IMR-90 (cell line): ENCODE results near the gene COMMD1. TPM values are rescaled to one million over a fixed set of nuclear protein-coding genes. Genes with fewer than 3 reads are reported as not detected.

Experiments
- ATAC-seq: fragments of 200-7000 bp; cut with Tn5 transposase; 2 replicates; pipeline ENCODE4 v1.9.1; 2020; ENCODE audit warnings: low read depth, mild to moderate bottlenecking, moderate library complexity
- BruUV-seq: library from RNA; stranded (reverse); fragments of 400-500 nt; replicated peaks from 2 replicates; lab custom pipeline; 2021; lab: Mats Ljungman, UMichigan
- CTCF ChIA-PET: fragments of 300-600 bp; formaldehyde crosslinking; extraction: SDS; loops from one replicate; lab custom pipeline; 2021; ENCODE audit warnings: antibody characterized with exemption; lab: Yijun Ruan, JAX
- POLR2A ChIA-PET: fragments of 300-600 bp; sonication (Branson Sonifier 250); formaldehyde crosslinking; loops from one replicate; lab custom pipeline; 2022; ENCODE audit warnings: antibody characterized with exemption; ENCODE audit not compliant: unreplicated experiment; lab: Charles Lee
- DNase-seq: peaks from one replicate; pipeline ENCODE4 v3.0.0; 2013
- H2AFZ ChIP-seq: replicated peaks from 2 replicates; pipeline ENCODE3; 2013; ENCODE audit warnings: low read length, mild to moderate bottlenecking; ENCODE audit not compliant: poor library complexity
- H2AK5ac ChIP-seq: 2 replicates; pipeline ENCODE4 v1.6.1; 2013; ENCODE audit warnings: low read depth, low read length, inconsistent platforms
- H2AK9ac ChIP-seq: replicated peaks from 2 replicates; pipeline ENCODE3; 2013; ENCODE audit warnings: mild to moderate bottlenecking, low read depth, low read length, moderate library complexity; ENCODE audit not compliant: poor library complexity
- H2BK120ac ChIP-seq: 2 replicates; pipeline ENCODE4 v1.6.1; 2013; ENCODE audit warnings: low read depth, low read length, inconsistent platforms
- H2BK15ac ChIP-seq: 3 replicates; pipeline ENCODE4 v1.6.1; 2013; ENCODE audit warnings: low read depth, low read length, inconsistent platforms
- H2BK20ac ChIP-seq: 2 replicates; pipeline ENCODE4 v1.6.1; 2013; ENCODE audit warnings: low read depth, mild to moderate bottlenecking, inconsistent platforms, low read length, moderate library complexity
- H2BK5ac ChIP-seq: 2 replicates; pipeline ENCODE4 v1.6.1; 2013; ENCODE audit warnings: mild to moderate bottlenecking, low read depth, low read length, inconsistent platforms; ENCODE audit not compliant: poor library complexity, severe bottlenecking
- H3K14ac ChIP-seq: replicated peaks from 2 replicates; pipeline ENCODE4 v1.6.1; 2013; ENCODE audit warnings: low read depth, low read length, inconsistent platforms
- H3K18ac ChIP-seq: 2 replicates; pipeline ENCODE4 v1.6.1; 2013; ENCODE audit warnings: low read depth, low read length, control low read depth
- H3K23ac ChIP-seq: 2 replicates; pipeline ENCODE4 v1.6.1; 2013; ENCODE audit warnings: low read depth, low read length, inconsistent platforms
- H3K27ac ChIP-seq: 2 replicates; pipeline ENCODE4 v1.5.1; 2013; ENCODE audit warnings: mild to moderate bottlenecking, control low read depth, low read length; ENCODE audit not compliant: insufficient read depth
- H3K27me3 ChIP-seq: 2 replicates; pipeline ENCODE4 v1.6.1; 2013; ENCODE audit warnings: low read length; ENCODE audit not compliant: control insufficient read depth, insufficient read depth
- H3K36me3 ChIP-seq: 2 replicates; pipeline ENCODE4 v1.6.1; 2013; ENCODE audit warnings: low read length, mixed read lengths; ENCODE audit not compliant: control insufficient read depth, insufficient read depth
- H3K4ac ChIP-seq: 2 replicates; pipeline ENCODE4 v1.6.1; 2013; ENCODE audit warnings: low read depth, low read length, inconsistent platforms
- H3K4me1 ChIP-seq: 2 replicates; pipeline ENCODE4 v1.6.1; 2013; ENCODE audit warnings: low read length, mixed read lengths; ENCODE audit not compliant: control insufficient read depth, insufficient read depth
- H3K4me2 ChIP-seq: 2 replicates; pipeline ENCODE4 v1.6.1; 2013; ENCODE audit warnings: low read depth, mild to moderate bottlenecking, control low read depth, low read length, moderate library complexity
- H3K4me3 ChIP-seq: 2 replicates; pipeline ENCODE4 v1.5.1; 2013; ENCODE audit warnings: low read depth, mild to moderate bottlenecking, control low read depth, low read length, moderate library complexity; ENCODE audit not compliant: insufficient read depth
- H3K56ac ChIP-seq: 2 replicates; pipeline ENCODE4 v1.6.1; 2013; ENCODE audit warnings: low read length, inconsistent platforms; ENCODE audit not compliant: insufficient read depth; ENCODE audit errors: extremely low read depth
- H3K79me1 ChIP-seq, 2 experiments: 2 replicates each; pipeline ENCODE4 v1.6.1; 2013; ENCODE audit warnings: low read length in 2 of 2, inconsistent platforms in 1 of 2, low read depth in 1 of 2
- H3K9ac ChIP-seq: 2 replicates; pipeline ENCODE4 v1.6.1; 2013; ENCODE audit warnings: low read depth, low read length, control low read depth
- H3K9me1 ChIP-seq: 2 replicates; pipeline ENCODE4 v1.6.1; 2013; ENCODE audit warnings: low read length, inconsistent platforms; ENCODE audit not compliant: insufficient read depth
- H3K9me3 ChIP-seq: 2 replicates; pipeline ENCODE4 v1.6.1; 2013; ENCODE audit warnings: low read length; ENCODE audit not compliant: control insufficient read depth, insufficient read depth
- H4K20me1 ChIP-seq: 2 replicates; pipeline ENCODE4 v1.6.1; 2013; ENCODE audit warnings: low read length, inconsistent platforms; ENCODE audit not compliant: insufficient read depth
- H4K5ac ChIP-seq: 2 replicates; pipeline ENCODE4 v1.6.1; 2013; ENCODE audit warnings: mild to moderate bottlenecking, low read depth, low read length, control low read depth
- H4K8ac ChIP-seq, 2 experiments: 2 replicates each; pipeline ENCODE4 v1.6.1; 2013; ENCODE audit warnings: low read depth in 2 of 2, low read length in 2 of 2, control low read depth in 1 of 2, inconsistent platforms in 1 of 2
- H4K91ac ChIP-seq: 2 replicates; pipeline ENCODE4 v1.6.1; 2013; ENCODE audit warnings: low read depth, low read length, inconsistent platforms; ENCODE audit not compliant: insufficient read depth
- BHLHE40 ChIP-seq: fragments of 150-350 bp; IDR thresholded peaks from 2 replicates; pipeline ENCODE4 v1.6.1; 2016; ENCODE audit warnings: mild to moderate bottlenecking, low read depth, low read length
- CEBPB ChIP-seq: IDR thresholded peaks from 2 replicates; pipeline ENCODE4 v1.6.1; 2012; ENCODE audit warnings: low read depth, low read length, improper control_type of control experiment
- CHD1 ChIP-seq: IDR thresholded peaks from 2 replicates; pipeline ENCODE4 v1.6.1; 2012; ENCODE audit warnings: low read depth, low read length, improper control_type of control experiment
- FOS ChIP-seq: fragments of 150-350 bp; IDR thresholded peaks from 2 replicates; pipeline ENCODE4 v1.6.1; 2016; ENCODE audit warnings: low read depth, low read length
- MAFK ChIP-seq: IDR thresholded peaks from 2 replicates; pipeline ENCODE4 v1.6.1; 2012; ENCODE audit warnings: low read depth, low read length, improper control_type of control experiment
- MAZ ChIP-seq: IDR thresholded peaks from 2 replicates; pipeline ENCODE4 v1.6.1; 2012; ENCODE audit warnings: low read depth, mild to moderate bottlenecking, low read length, improper control_type of control experiment, moderate library complexity, borderline replicate concordance
- MXI1 ChIP-seq: IDR thresholded peaks from 2 replicates; pipeline ENCODE4 v1.6.1; 2012; ENCODE audit warnings: low read depth, mild to moderate bottlenecking, low read length, moderate library complexity, borderline replicate concordance
- NFE2L2 ChIP-seq: fragments of 150-350 bp; IDR thresholded peaks from 2 replicates; pipeline ENCODE4 v1.6.1; 2016; ENCODE audit warnings: low read depth, mild to moderate bottlenecking, low read length
- POLR2A ChIP-seq: IDR thresholded peaks from 2 replicates; pipeline ENCODE4 v1.6.1; 2012; ENCODE audit warnings: mild to moderate bottlenecking, low read depth, low read length
- RAD21 ChIP-seq: IDR thresholded peaks from 2 replicates; pipeline ENCODE4 v1.6.1; 2012; ENCODE audit warnings: low read length, improper control_type of control experiment
- RCOR1 ChIP-seq: IDR thresholded peaks from 2 replicates; pipeline ENCODE4 v1.6.1; 2012; ENCODE audit warnings: mild to moderate bottlenecking, low read length, improper control_type of control experiment; ENCODE audit not compliant: insufficient replicate concordance
- RFX5 ChIP-seq: IDR thresholded peaks from 2 replicates; pipeline ENCODE4 v1.8.0; 2012; ENCODE audit warnings: low read depth, mild to moderate bottlenecking, low read length, moderate library complexity
- SMC3 ChIP-seq: fragments of 150-350 bp; IDR thresholded peaks from 2 replicates; pipeline ENCODE4 v1.6.1; 2016; ENCODE audit warnings: low read depth, mild to moderate bottlenecking, antibody characterized with exemption, low read length, moderate library complexity
- dilution Hi-C: fragments of 300-500 bp; cut with HindIII; formaldehyde crosslinking; loops from one replicate; pipeline ENCODE4 v1.14.3; 2018; ENCODE audit warnings: low sequenced_read_pairs; ENCODE audit not compliant: unreplicated experiment
- in situ Hi-C: fragments of 300-500 bp; cut with MboI; formaldehyde crosslinking; loops from 3 replicates; pipeline ENCODE4 v1.14.3; 2019; ENCODE audit warnings: low sequenced_read_pairs, inconsistent platforms, mixed read lengths
- intact Hi-C: fragments of 100-400 bp; cut with micrococcal nuclease; formaldehyde crosslinking; loops from 2 replicates; pipeline ENCODE4 v1.10.0; 2022
- polyA plus RNA-seq, 3 experiments: library from polyadenylated mRNA; depleted of rRNA; stranded (reverse); fragments of >200 nt; gene quantifications; 2 replicates each; pipeline ENCODE4 v1.2.3, GENCODE V29; 2012; ENCODE audit warnings: low replicate concordance in 1 of 3
- total RNA-seq: library from RNA; depleted of rRNA; stranded (reverse); fragments of >200 nt; gene quantifications from 2 replicates; pipeline ENCODE4 v1.2.3, GENCODE V29; 2012
- TF ChIP-seq, protein P1 (sequence below): fragments of 150-350 bp; IDR thresholded peaks from 2 replicates; pipeline ENCODE4 v1.6.1; 2017; ENCODE audit warnings: mild to moderate bottlenecking, antibody characterized with exemption, low read length, low read depth
- TF ChIP-seq, protein P2 (sequence below): conservative IDR thresholded peaks from 2 replicates; pipeline ENCODE4 v1.5.1; 2012; ENCODE audit warnings: mild to moderate bottlenecking, low read depth, low read length, improper control_type of control experiment
- TF ChIP-seq, protein P3 (sequence below): fragments of 150-350 bp; IDR thresholded peaks from 2 replicates; pipeline ENCODE4 v1.6.1; 2016; ENCODE audit warnings: low read depth, mild to moderate bottlenecking, low read length, moderate library complexity, borderline replicate concordance

COMMD1 gene
- total and polyA plus RNA-seq, 2 of the 4 experiments (the other 2 are of a cell fraction): 42.8 to 60.4 TPM

DNA sequence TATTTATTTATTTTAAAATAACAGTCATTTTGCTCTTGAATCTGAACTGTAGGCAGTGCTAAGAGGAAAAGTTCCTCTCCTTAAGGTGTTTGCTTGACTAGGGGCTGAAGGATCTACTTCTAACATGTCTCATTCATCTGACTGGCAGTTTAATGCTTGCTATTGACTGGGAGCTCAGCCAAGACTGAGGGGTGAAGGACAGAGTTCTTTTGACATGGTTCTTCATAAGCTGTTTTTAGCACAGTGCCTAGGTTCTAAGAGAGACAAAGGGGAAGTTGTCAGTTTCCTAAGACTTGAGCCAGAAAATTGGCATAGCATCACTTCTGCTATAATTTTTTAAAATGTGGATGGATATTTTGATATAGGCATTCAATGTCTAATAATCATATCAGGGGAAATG is 73.0 kb downstream of the COMMD1 start:
- no peak overlapping the region for H3K4me3 ChIP-seq
- no peaks in the 10 kb centered on the region for H3K9me1 ChIP-seq
- H3K56ac ChIP-seq: no peak overlapping the region
- TF ChIP-seq BHLHE40 (no peak), CHD1 (no peak), RAD21 (no peak), MXI1 (no peak), RCOR1 (no peak), RFX5 (no peak), FOS (no peak), POLR2A (no peak), CEBPB (no peak), NFE2L2 (no peak), SMC3 (no peak), MAZ (no peak), MAFK (no peak)
- TF ChIP-seq, protein P1, sequence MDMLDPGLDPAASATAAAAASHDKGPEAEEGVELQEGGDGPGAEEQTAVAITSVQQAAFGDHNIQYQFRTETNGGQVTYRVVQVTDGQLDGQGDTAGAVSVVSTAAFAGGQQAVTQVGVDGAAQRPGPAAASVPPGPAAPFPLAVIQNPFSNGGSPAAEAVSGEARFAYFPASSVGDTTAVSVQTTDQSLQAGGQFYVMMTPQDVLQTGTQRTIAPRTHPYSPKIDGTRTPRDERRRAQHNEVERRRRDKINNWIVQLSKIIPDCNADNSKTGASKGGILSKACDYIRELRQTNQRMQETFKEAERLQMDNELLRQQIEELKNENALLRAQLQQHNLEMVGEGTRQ: no peak
- TF ChIP-seq, protein P2, sequence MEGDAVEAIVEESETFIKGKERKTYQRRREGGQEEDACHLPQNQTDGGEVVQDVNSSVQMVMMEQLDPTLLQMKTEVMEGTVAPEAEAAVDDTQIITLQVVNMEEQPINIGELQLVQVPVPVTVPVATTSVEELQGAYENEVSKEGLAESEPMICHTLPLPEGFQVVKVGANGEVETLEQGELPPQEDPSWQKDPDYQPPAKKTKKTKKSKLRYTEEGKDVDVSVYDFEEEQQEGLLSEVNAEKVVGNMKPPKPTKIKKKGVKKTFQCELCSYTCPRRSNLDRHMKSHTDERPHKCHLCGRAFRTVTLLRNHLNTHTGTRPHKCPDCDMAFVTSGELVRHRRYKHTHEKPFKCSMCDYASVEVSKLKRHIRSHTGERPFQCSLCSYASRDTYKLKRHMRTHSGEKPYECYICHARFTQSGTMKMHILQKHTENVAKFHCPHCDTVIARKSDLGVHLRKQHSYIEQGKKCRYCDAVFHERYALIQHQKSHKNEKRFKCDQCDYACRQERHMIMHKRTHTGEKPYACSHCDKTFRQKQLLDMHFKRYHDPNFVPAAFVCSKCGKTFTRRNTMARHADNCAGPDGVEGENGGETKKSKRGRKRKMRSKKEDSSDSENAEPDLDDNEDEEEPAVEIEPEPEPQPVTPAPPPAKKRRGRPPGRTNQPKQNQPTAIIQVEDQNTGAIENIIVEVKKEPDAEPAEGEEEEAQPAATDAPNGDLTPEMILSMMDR: no peak
- TF ChIP-seq, protein P3, sequence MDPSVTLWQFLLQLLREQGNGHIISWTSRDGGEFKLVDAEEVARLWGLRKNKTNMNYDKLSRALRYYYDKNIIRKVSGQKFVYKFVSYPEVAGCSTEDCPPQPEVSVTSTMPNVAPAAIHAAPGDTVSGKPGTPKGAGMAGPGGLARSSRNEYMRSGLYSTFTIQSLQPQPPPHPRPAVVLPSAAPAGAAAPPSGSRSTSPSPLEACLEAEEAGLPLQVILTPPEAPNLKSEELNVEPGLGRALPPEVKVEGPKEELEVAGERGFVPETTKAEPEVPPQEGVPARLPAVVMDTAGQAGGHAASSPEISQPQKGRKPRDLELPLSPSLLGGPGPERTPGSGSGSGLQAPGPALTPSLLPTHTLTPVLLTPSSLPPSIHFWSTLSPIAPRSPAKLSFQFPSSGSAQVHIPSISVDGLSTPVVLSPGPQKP: no peak
- H3K14ac ChIP-seq: no peak overlapping the region
- no peak overlapping the region for H2BK15ac ChIP-seq
- intact Hi-C loops (no loop called here), dilution Hi-C loops (no loop called here), in situ Hi-C loops (loop anchor here (25.0 kb wide), 1 partner anchor 784 kb away; no protein-coding TSS in a partner anchor)
- no peak overlapping the region for H4K5ac ChIP-seq
- ATAC-seq (no peak), DNase-seq (no peak)
- no peak overlapping the region for H3K9ac ChIP-seq
- H2AK9ac ChIP-seq: no peak overlapping the region
- ChIA-PET CTCF (interaction anchor here (0.6 kb wide), 1 partner anchor 264 kb away, joined by 3 read pairs; no protein-coding TSS in a partner anchor), POLR2A (no interaction called here)
- no TSS peak for BruUV-seq
- H3K4me1 ChIP-seq: no peaks in the 10 kb centered on the region
- H3K27me3 ChIP-seq: no peaks in the 10 kb centered on the region
- H2BK120ac ChIP-seq: no peak overlapping the region
- no peak overlapping the region for H3K4ac ChIP-seq
- no peak overlapping the region for H3K23ac ChIP-seq
- H2BK20ac ChIP-seq: no peak overlapping the region
- H3K4me2 ChIP-seq: no peak overlapping the region
- H4K8ac ChIP-seq: no peak overlapping the region
- H3K36me3 ChIP-seq: no peaks in the 10 kb centered on the region
- no peak overlapping the region for H2BK5ac ChIP-seq
- H2AK5ac ChIP-seq: no peak overlapping the region
- no peak overlapping the region for H3K18ac ChIP-seq
- no peaks in the 10 kb centered on the region; a peak in 1 of 4 replicates for H3K79me1 ChIP-seq
- no peak overlapping the region for H4K91ac ChIP-seq
- no peaks in the 10 kb centered on the region for H4K20me1 ChIP-seq
- H3K9me3 ChIP-seq: no peaks in the 10 kb centered on the region
- H3K27ac ChIP-seq: no peak overlapping the region
- H2AFZ ChIP-seq: no peak overlapping the region
